ENCODE data around the gene CADPS2. TPM values are rescaled to one million over a fixed set of nuclear protein-coding genes. Genes with fewer than 3 reads are reported as not detected.

The CADPS2 gene
- total RNA-seq, 6 experiments from 2014 or later: 7.6 to 14.7 (median 9.4) TPM

- DNase-seq (no peak), ATAC-seq (no peak)
- H3K9me3 ChIP-seq: no peaks in the 10 kb centered on the region
- H3K4me3 ChIP-seq: no peak overlapping the region
- no peaks in the 10 kb centered on the region for H3K4me1 ChIP-seq
- no peak for TF ChIP-seq CTCF (IDR thresholded peaks at IDR 0.05)
- TF ChIP-seq POLR2A (IDR thresholded peaks at IDR 0.05): no peak
- no peaks in the 10 kb centered on the region for H3K27me3 ChIP-seq
- intact Hi-C loops (cut with DNase I): no loop called here
- H3K27ac ChIP-seq: no peak overlapping the region
- no peaks in the 10 kb centered on the region for H3K36me3 ChIP-seq
These were observed 491.7 kb downstream of the CADPS2 start for GRCh38 chr7:122394512-122394911.

GRCh38 chr7:122384528-122384927 is 501.7 kb downstream of the CADPS2 start:
- no peak overlapping the region for H3K4me3 ChIP-seq
- H3K27ac ChIP-seq: no peak overlapping the region
- 78% methylated on average over 1 of the region's 1 CpG for WGBS (ENCODE audit: insufficient coverage, low coverage, low lambda C conversion rate, missing lambda C conversion rate)
- no peaks in the 10 kb centered on the region for H3K27me3 ChIP-seq
- intact Hi-C loops (cut with DNase I): no loop called here
- H3K36me3 ChIP-seq: no peaks in the 10 kb centered on the region
- no peak for ATAC-seq
- DNase-seq: no peak
- H3K9me3 ChIP-seq: no peaks in the 10 kb centered on the region
- no peaks in the 10 kb centered on the region for H3K4me1 ChIP-seq
- no peak for TF ChIP-seq CTCF (IDR thresholded peaks at IDR 0.05)
- TF ChIP-seq POLR2A (IDR thresholded peaks at IDR 0.05): no peak

- 67% methylated on average over 3 of the region's 3 CpGs for WGBS (ENCODE audit: insufficient coverage, low coverage, low lambda C conversion rate, missing lambda C conversion rate)
- H3K27ac ChIP-seq: no peak overlapping the region
- intact Hi-C loops (cut with DNase I): no loop called here
- ATAC-seq: no peak
- no peak overlapping the region for H3K4me3 ChIP-seq
- no peaks in the 10 kb centered on the region for H3K9me3 ChIP-seq
- no peak for TF ChIP-seq CTCF (IDR thresholded peaks at IDR 0.05)
- no peak for TF ChIP-seq POLR2A (IDR thresholded peaks at IDR 0.05)
- H3K36me3 ChIP-seq: no peaks in the 10 kb centered on the region
- H3K27me3 ChIP-seq: no peaks in the 10 kb centered on the region
- H3K4me1 ChIP-seq: no peaks in the 10 kb centered on the region
- DNase-seq: no peak
These were observed 502.3 kb downstream of the CADPS2 start for GRCh38 chr7:122383934-122384333.

GRCh38 chr7:122380992-122381391 is 505.3 kb downstream of the CADPS2 start:
- Histone ChIP-seq H3K36me3 (no peaks in the 10 kb centered on the region), H3K27ac (no peak overlapping the region), H3K27me3 (no peaks in the 10 kb centered on the region), H3K4me1 (no peaks in the 10 kb centered on the region), H3K4me3 (no peak overlapping the region), H3K9me3 (no peaks in the 10 kb centered on the region)
- intact Hi-C loops (cut with DNase I): no loop called here
- WGBS (ENCODE audit: insufficient coverage, low coverage, low lambda C conversion rate, missing lambda C conversion rate): 100% methylated on average over 2 of the region's 3 CpGs
- DNase-seq: no peak
- no peak for ATAC-seq
- TF ChIP-seq CTCF (IDR thresholded peaks at IDR 0.05) (no peak), POLR2A (IDR thresholded peaks at IDR 0.05) (no peak)

GRCh38 chr7:122379491-122379890 is 506.8 kb downstream of the CADPS2 start:
- H3K4me3 ChIP-seq: no peak overlapping the region
- no peaks in the 10 kb centered on the region for H3K36me3 ChIP-seq
- ATAC-seq: no peak
- DNase-seq: no peak
- H3K4me1 ChIP-seq: no peaks in the 10 kb centered on the region
- TF ChIP-seq POLR2A (IDR thresholded peaks at IDR 0.05) (no peak), CTCF (IDR thresholded peaks at IDR 0.05) (no peak)
- H3K27me3 ChIP-seq: no peaks in the 10 kb centered on the region
- no peak overlapping the region for H3K27ac ChIP-seq
- no peaks in the 10 kb centered on the region for H3K9me3 ChIP-seq
- intact Hi-C loops (cut with DNase I): no loop called here

Data from right lobe of liver (tissue), 6 donors.